Endothelial cell of umbilical vein (primary cell): ENCODE data around the gene PRICKLE4. TPM values are rescaled to one million over a fixed set of nuclear protein-coding genes. Genes with fewer than 3 reads are reported as not detected.

Source experiments
- BruUV-seq: library from RNA; stranded (reverse); fragments of 400-500 nt; replicated peaks from 2 replicates; lab custom pipeline; 2021; lab: Mats Ljungman, UMichigan
- CTCF ChIA-PET: fragments of 300-600, 350-600 bp; sonication (Branson Sonifier 250); formaldehyde crosslinking; loops from one replicate; lab custom pipeline; 2021; ENCODE audit warnings: antibody characterized with exemption, inconsistent platforms; lab: Charles Lee
- POLR2A ChIA-PET: fragments of 300-600, 350-600 bp; sonication (Branson Sonifier 250); formaldehyde crosslinking; loops from one replicate; lab custom pipeline; 2021; ENCODE audit warnings: antibody characterized with exemption, inconsistent platforms; lab: Charles Lee
- DNase-seq: peaks from one replicate; pipeline ENCODE4 v3.0.0-alpha.2; 2011; ENCODE audit warnings: low read depth, low spot score
- FAIRE-seq: peaks from 2 replicates; lab custom pipeline; 2011; peaks lifted over from hg19 to GRCh38; lab: Jason Lieb, UNC
- H2AFZ ChIP-seq: 2 replicates; pipeline ENCODE4 v1.6.0; 2012; ENCODE audit warnings: low read depth, low read length, control low read depth, inconsistent platforms
- H3K27ac ChIP-seq: 2 replicates; pipeline ENCODE4 v1.5.1; 2011; ENCODE audit warnings: low read depth, mild to moderate bottlenecking, control low read depth, low read length, moderate library complexity; ENCODE audit not compliant: insufficient read depth
- H3K27me3 ChIP-seq, 2 experiments: 2 replicates each; pipeline versions ENCODE4 v1.6.0 to v1.6.1; 2011; ENCODE audit warnings: low read length in 2 of 2, mixed read lengths in 1 of 2; ENCODE audit not compliant: control insufficient read depth in 2 of 2, insufficient read depth in 2 of 2
- H3K36me3 ChIP-seq, 2 experiments: 2 replicates in 1 of 2; 3 replicates in 1 of 2; pipeline ENCODE4 v1.5.1; 2011; ENCODE audit warnings: low read length in 2 of 2, mild to moderate bottlenecking in 1 of 2, moderate library complexity in 1 of 2; ENCODE audit not compliant: control insufficient read depth in 2 of 2, insufficient read depth in 2 of 2; ENCODE audit errors: extremely low read depth in 1 of 2
- H3K4me1 ChIP-seq: 3 replicates; pipeline ENCODE4 v1.5.1; 2011; ENCODE audit warnings: mild to moderate bottlenecking, low read length; ENCODE audit not compliant: control insufficient read depth, insufficient read depth; ENCODE audit errors: extremely low read depth
- H3K4me2 ChIP-seq: 2 replicates; pipeline ENCODE4 v1.6.1; 2011; ENCODE audit warnings: low read length, control low read depth, mixed read lengths; ENCODE audit not compliant: insufficient read depth
- H3K4me3 ChIP-seq, 3 experiments: fragments of 200-600 bp in 1 of 3; sonication (generic), shearing (Covaris generic) in 1 of 3; replicated peaks in 1 of 3; 2 replicates each; pipeline ENCODE4 v1.5.1; 2011 to 2016; ENCODE audit warnings: control low read depth in 3 of 3, low read length in 3 of 3, mild to moderate bottlenecking in 2 of 3, inconsistent platforms in 1 of 3, low read depth in 1 of 3, moderate library complexity in 1 of 3; ENCODE audit not compliant: insufficient read depth in 1 of 3
- H3K79me2 ChIP-seq: 2 replicates; pipeline ENCODE4 v1.6.0; 2012; ENCODE audit warnings: low read length, inconsistent platforms; ENCODE audit not compliant: control insufficient read depth, insufficient read depth
- H3K9ac ChIP-seq: replicated peaks from 2 replicates; pipeline ENCODE3; 2011; ENCODE audit warnings: low read length, control low read depth; ENCODE audit not compliant: insufficient read depth; ENCODE audit errors: extremely low read depth
- H3K9me1 ChIP-seq: replicated peaks from 3 replicates; pipeline ENCODE4 v1.6.0; 2011; ENCODE audit warnings: mild to moderate bottlenecking, low read length; ENCODE audit not compliant: control insufficient read depth, insufficient read depth; ENCODE audit errors: extremely low read depth
- H3K9me3 ChIP-seq: replicated peaks from 2 replicates; pipeline ENCODE4 v1.5.1; 2012; ENCODE audit warnings: low read length, inconsistent platforms; ENCODE audit not compliant: control insufficient read depth, insufficient read depth
- H4K20me1 ChIP-seq: replicated peaks from 2 replicates; pipeline ENCODE3; 2011; ENCODE audit warnings: mild to moderate bottlenecking, low read length; ENCODE audit not compliant: control insufficient read depth, insufficient read depth; ENCODE audit errors: extremely low read depth
- EZH2 ChIP-seq: IDR thresholded peaks from 2 replicates; pipeline ENCODE4 v1.6.1; 2012; ENCODE audit warnings: borderline replicate concordance, low read depth, mild to moderate bottlenecking, moderate library complexity, low read length, inconsistent platforms; ENCODE audit not compliant: severe bottlenecking
- FOS ChIP-seq: IDR thresholded peaks from 2 replicates; pipeline ENCODE4 v1.6.1; 2011; ENCODE audit warnings: mild to moderate bottlenecking, low read length, moderate library complexity, borderline replicate concordance; ENCODE audit not compliant: insufficient read depth
- GATA2 ChIP-seq: IDR thresholded peaks from 2 replicates; pipeline ENCODE4 v1.7.0; 2011; ENCODE audit warnings: low read depth, mild to moderate bottlenecking, moderate library complexity, mixed read lengths, low read length; ENCODE audit not compliant: insufficient read length, insufficient read depth
- JUN ChIP-seq: IDR thresholded peaks from 2 replicates; pipeline ENCODE4 v1.6.1; 2011; ENCODE audit warnings: borderline replicate concordance, low read depth; ENCODE audit not compliant: insufficient read length, insufficient read depth
- MYC ChIP-seq: IDR thresholded peaks from one replicate; pipeline ENCODE4 v1.6.1; 2011; ENCODE audit warnings: mild to moderate bottlenecking, low read depth, low read length
- POLR2A ChIP-seq: IDR thresholded peaks from 2 replicates; pipeline ENCODE4 v1.6.1; 2012; ENCODE audit warnings: low read depth, mild to moderate bottlenecking, control low read depth, low read length
- POLR2AphosphoS5 ChIP-seq: IDR thresholded peaks from 2 replicates; pipeline ENCODE4 v1.6.1; 2012; ENCODE audit warnings: low read depth, mild to moderate bottlenecking, control low read depth, low read length, moderate library complexity; ENCODE audit not compliant: insufficient read depth
- dilution Hi-C: fragments of 300-500 bp; cut with MboI; formaldehyde crosslinking; loops from one replicate; pipeline ENCODE4 v1.15.0; 2019; ENCODE audit warnings: low sequenced_read_pairs; ENCODE audit not compliant: extremely low pct_ligation_motif_present
- intact Hi-C: fragments of 100-400 bp; cut with micrococcal nuclease; formaldehyde crosslinking; loops from one replicate; pipeline ENCODE4 v1.10.0; 2022
- polyA plus RNA-seq, 4 experiments: library from polyadenylated mRNA; depleted of rRNA in 3 of 4; stranded (reverse) in 3 of 4; unstranded in 1 of 4; fragments of >200 nt; gene quantifications; 2 replicates each; pipeline versions ENCODE4 v1.2.1 to v1.2.3, GENCODE V29; 2011 to 2012; ENCODE audit warnings: missing spikeins in 1 of 4
- total RNA-seq: library from RNA; stranded (reverse); gene quantifications from 2 replicates; pipeline ENCODE4 v1.2.3, GENCODE V29; 2021
- TF ChIP-seq, protein P1 (sequence below), 2 donors: IDR thresholded peaks; 1 replicate in 1 of 2; 2 replicates in 1 of 2; pipeline ENCODE4 v1.5.1; 2011; ENCODE audit warnings: low read length in 2 of 2, mild to moderate bottlenecking in 2 of 2, moderate library complexity in 2 of 2, control low read depth in 1 of 2, inconsistent platforms in 1 of 2, low read depth in 1 of 2; ENCODE audit not compliant: insufficient read depth in 1 of 2; ENCODE audit errors: extremely low read depth in 1 of 2
- TF ChIP-seq, protein P2 (sequence below): IDR thresholded peaks from 2 replicates; pipeline ENCODE4 v1.6.1; 2011; ENCODE audit not compliant: insufficient read depth, insufficient read length

The PRICKLE4 gene
- total and polyA plus RNA-seq, 2 donors (not counting 3 experiments of a cell fraction or from before 2014, with no cell fraction given): 1.0 to 3.3 TPM

DNA sequence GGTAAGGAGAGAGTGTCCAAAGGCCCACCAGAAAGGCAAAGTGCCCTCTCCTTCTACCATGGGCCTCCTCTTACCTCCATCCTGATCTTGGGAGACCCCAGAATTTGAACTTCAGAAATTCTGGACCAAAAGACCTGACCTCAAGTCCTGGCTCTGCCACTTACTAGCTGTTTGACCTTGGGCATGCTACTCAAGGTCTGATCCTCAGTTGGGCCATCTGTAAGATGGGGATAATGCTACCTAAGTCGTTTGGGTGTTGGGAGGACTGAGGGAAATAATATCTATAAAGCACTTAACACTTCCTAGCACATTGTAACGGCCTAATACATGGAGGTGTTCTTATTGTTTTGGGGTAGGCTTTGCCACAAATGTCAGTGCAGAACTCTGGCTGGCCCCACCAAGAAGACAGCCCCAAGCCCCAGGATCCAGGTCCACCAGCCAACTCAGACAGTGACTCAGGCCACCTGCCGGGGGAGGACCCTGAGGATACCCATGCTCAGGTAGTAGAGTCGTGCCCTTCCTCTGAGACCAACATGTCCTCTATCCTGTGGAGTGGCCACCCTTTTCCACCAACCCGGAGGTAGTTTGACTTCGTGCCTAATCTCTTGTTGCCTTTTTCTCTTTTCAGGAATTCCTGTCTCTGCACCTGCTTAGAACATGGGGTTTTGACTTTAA, 2.7 kb downstream of the PRICKLE4 start:
- TF ChIP-seq EZH2: no peak
- TF ChIP-seq JUN: no peak
- TF ChIP-seq, protein P1, sequence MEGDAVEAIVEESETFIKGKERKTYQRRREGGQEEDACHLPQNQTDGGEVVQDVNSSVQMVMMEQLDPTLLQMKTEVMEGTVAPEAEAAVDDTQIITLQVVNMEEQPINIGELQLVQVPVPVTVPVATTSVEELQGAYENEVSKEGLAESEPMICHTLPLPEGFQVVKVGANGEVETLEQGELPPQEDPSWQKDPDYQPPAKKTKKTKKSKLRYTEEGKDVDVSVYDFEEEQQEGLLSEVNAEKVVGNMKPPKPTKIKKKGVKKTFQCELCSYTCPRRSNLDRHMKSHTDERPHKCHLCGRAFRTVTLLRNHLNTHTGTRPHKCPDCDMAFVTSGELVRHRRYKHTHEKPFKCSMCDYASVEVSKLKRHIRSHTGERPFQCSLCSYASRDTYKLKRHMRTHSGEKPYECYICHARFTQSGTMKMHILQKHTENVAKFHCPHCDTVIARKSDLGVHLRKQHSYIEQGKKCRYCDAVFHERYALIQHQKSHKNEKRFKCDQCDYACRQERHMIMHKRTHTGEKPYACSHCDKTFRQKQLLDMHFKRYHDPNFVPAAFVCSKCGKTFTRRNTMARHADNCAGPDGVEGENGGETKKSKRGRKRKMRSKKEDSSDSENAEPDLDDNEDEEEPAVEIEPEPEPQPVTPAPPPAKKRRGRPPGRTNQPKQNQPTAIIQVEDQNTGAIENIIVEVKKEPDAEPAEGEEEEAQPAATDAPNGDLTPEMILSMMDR (IDR thresholded peaks at IDR 0.05; ENCODE audit: extremely low read depth in 1 of 2, insufficient read depth in 1 of 2, low read depth in 1 of 2, low read length in 2 of 2): no peak
- no peak for TF ChIP-seq GATA2
- no peak for TF ChIP-seq MYC
- no peak for TF ChIP-seq FOS
- no peak for TF ChIP-seq POLR2AphosphoS5
- TF ChIP-seq, protein P2, sequence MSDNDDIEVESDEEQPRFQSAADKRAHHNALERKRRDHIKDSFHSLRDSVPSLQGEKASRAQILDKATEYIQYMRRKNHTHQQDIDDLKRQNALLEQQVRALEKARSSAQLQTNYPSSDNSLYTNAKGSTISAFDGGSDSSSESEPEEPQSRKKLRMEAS: no peak
- no peak for TF ChIP-seq POLR2A
- BruUV-seq: no TSS peak
- Histone ChIP-seq H3K9me3 (no peaks in the 10 kb centered on the region), H4K20me1 (no peaks in the 10 kb centered on the region), H3K4me1 (peaks cover 23% of the 10 kb centered on the region), H2AFZ (no peak overlapping the region), H3K9ac (no peak overlapping the region), H3K27ac (no peak overlapping the region), H3K36me3 (peaks cover 0 to 3% of the 10 kb centered on the region in 2 experiments), H3K27me3 (no peaks in the 10 kb centered on the region), H3K4me2 (no peak overlapping the region), H3K9me1 (no peaks in the 10 kb centered on the region), H3K4me3 (no peak overlapping the region), H3K79me2 (peaks cover 4% of the 10 kb centered on the region)
- dilution Hi-C loops: no loop called here
- POLR2A ChIA-PET: no interaction called here
- no peak for FAIRE-seq
- CTCF ChIA-PET: interaction anchor here (4.5 kb wide), 1 partner anchor 263 kb away, joined by 78 read pairs; no protein-coding TSS in a partner anchor
- DNase-seq: no peak
- intact Hi-C loops: no loop called here
